ENCODE results near the gene G6PC3.

G6PC3 gene

GRCh38 chr17:44061446-44061845 is 9.1 kb upstream of the G6PC3 start:
- DNase-seq = no peak

GRCh38 chr17:44062871-44063270 is 7.7 kb upstream of the G6PC3 start:
- DNase-seq = no peak

- DNase-seq = no peak
Observed at GRCh38 chr17:44063704-44064639, 6.6 kb upstream of the G6PC3 start.

GRCh38 chr17:44065668-44066203 is 4.8 kb upstream of the G6PC3 start:
- DNase-seq = peak; percentile 17

GRCh38 chr17:44066204-44066930 is 4.2 kb upstream of the G6PC3 start, which contains the start of gene LSM12:
LSM12 (minus strand) TSS chr17:44066671; CDS start chr17:44066587, 84 bp downstream.
- peak; percentile 91 for DNase-seq

GRCh38 chr17:44067545-44067940 is 3.0 kb upstream of the G6PC3 start:
- DNase-seq = no peak

GRCh38 chr17:44069974-44070454 is 521 bp upstream of the G6PC3 start:
- peak; percentile 8 for DNase-seq

- DNase-seq = peak; percentile 73
Observed at GRCh38 chr17:44071198-44071520, 624 bp downstream of the G6PC3 start.

GRCh38 chr17:44071772-44072171 is 1.2 kb downstream of the G6PC3 start:
- no peak for DNase-seq

GRCh38 chr17:44074231-44074910 is 3.8 kb downstream of the G6PC3 start:
- DNase-seq = no peak

- no peak for DNase-seq
Observed at GRCh38 chr17:44074911-44075285, 4.4 kb downstream of the G6PC3 start.

GRCh38 chr17:44075598-44076293 is 5.2 kb downstream of the G6PC3 start:
- no peak for DNase-seq

GRCh38 chr17:44076716-44077594 is 6.4 kb downstream of the G6PC3 start:
- DNase-seq = no peak

- no peak for DNase-seq
Observed at GRCh38 chr17:44077595-44077909, 7.0 kb downstream of the G6PC3 start.

GRCh38 chr17:44078412-44078811 is 7.9 kb downstream of the G6PC3 start:
- no peak for DNase-seq

- DNase-seq = no peak
Observed at GRCh38 chr17:44079877-44080821, 9.6 kb downstream of the G6PC3 start.

- DNase-seq = no peak
Observed at GRCh38 chr17:44081681-44082080, 11.1 kb downstream of the G6PC3 start.

GRCh38 chr17:44082256-44082927 is 11.9 kb downstream of the G6PC3 start:
- DNase-seq = no peak

- DNase-seq = peak; percentile 9
Observed at GRCh38 chr17:44083250-44083849, 12.8 kb downstream of the G6PC3 start.
